Nephron (organoid): ENCODE data around the gene LRRC8B.
A peak's percentile ranks its signal among the peaks of the same experiment; 100 is the strongest.

Source experiments
- H3K27ac Mint-ChIP-seq, 3 experiments: 2 replicates each; pipeline ENCODE4 v1.8.0; 2020; ENCODE audit warnings: mixed read lengths in 3 of 3, mild to moderate bottlenecking in 2 of 3, moderate library complexity in 1 of 3
- H3K27me3 Mint-ChIP-seq: 2 replicates; pipeline ENCODE4 v1.8.0; 2021; ENCODE audit warnings: low read depth, mild to moderate bottlenecking, moderate library complexity, mixed read lengths
- H3K36me3 Mint-ChIP-seq: 2 replicates; pipeline ENCODE4 v1.8.0; 2020; ENCODE audit warnings: low read depth, mixed read lengths
- H3K4me1 Mint-ChIP-seq: 2 replicates; pipeline ENCODE4 v1.8.0; 2020; ENCODE audit warnings: mixed read lengths
- H3K4me3 Mint-ChIP-seq, 3 experiments: 2 replicates each; pipeline ENCODE4 v1.8.0; 2020; ENCODE audit warnings: mild to moderate bottlenecking in 3 of 3, mixed read lengths in 3 of 3, moderate library complexity in 2 of 3
- H3K9me3 Mint-ChIP-seq: 2 replicates; pipeline ENCODE4 v1.8.0; 2020; ENCODE audit warnings: mixed read lengths
- TF ChIP-seq, protein P1 (sequence below), 3 experiments: fragments of 200-600 bp; sonication (generic); IDR thresholded peaks; one replicate each; pipeline ENCODE4 v1.5.0; 2021; ENCODE audit warnings: antibody characterized with exemption in 3 of 3; ENCODE audit not compliant: unreplicated experiment in 3 of 3

Gene LRRC8B

GRCh38 chr1:89563957-89564604, 39.5 kb downstream of the LRRC8B start:
- Mint-ChIP-seq H3K9me3 (peaks cover 9% of the 10 kb centered on the region), H3K4me3 (no peak overlapping the region)
- TF ChIP-seq, protein P1, sequence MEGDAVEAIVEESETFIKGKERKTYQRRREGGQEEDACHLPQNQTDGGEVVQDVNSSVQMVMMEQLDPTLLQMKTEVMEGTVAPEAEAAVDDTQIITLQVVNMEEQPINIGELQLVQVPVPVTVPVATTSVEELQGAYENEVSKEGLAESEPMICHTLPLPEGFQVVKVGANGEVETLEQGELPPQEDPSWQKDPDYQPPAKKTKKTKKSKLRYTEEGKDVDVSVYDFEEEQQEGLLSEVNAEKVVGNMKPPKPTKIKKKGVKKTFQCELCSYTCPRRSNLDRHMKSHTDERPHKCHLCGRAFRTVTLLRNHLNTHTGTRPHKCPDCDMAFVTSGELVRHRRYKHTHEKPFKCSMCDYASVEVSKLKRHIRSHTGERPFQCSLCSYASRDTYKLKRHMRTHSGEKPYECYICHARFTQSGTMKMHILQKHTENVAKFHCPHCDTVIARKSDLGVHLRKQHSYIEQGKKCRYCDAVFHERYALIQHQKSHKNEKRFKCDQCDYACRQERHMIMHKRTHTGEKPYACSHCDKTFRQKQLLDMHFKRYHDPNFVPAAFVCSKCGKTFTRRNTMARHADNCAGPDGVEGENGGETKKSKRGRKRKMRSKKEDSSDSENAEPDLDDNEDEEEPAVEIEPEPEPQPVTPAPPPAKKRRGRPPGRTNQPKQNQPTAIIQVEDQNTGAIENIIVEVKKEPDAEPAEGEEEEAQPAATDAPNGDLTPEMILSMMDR (IDR thresholded peaks at IDR 0.05; ENCODE audit: unreplicated experiment in 3 of 3), result no peak

DNA sequence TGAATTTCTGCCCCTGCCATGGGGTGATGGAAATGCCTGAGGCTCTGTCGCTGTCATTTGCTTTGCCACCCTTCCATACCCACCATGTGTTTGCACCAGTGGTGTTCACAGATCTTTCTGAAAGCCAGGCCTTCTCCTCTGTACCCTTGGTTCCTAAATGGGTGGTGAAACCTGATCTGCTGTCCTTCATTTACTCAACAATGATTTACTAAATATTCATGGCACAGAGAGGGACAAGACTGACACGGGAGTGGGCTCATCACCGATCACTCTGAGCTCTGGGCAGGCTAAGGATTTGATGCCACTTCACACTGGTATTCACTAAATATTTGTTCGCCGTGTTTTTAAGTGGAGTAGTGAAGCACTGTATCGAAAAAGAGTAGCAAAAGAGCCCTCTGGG, 40.9 kb downstream of the LRRC8B start:
- Mint-ChIP-seq H3K4me3 (no peak overlapping the region), H3K27ac (no peak overlapping the region), H3K36me3 (peaks cover 19% of the 10 kb centered on the region), H3K4me1 (peaks cover 21% of the 10 kb centered on the region), H3K9me3 (peaks cover 5% of the 10 kb centered on the region), H3K27me3 (no peaks in the 10 kb centered on the region)
- TF ChIP-seq, protein P1 (IDR thresholded peaks at IDR 0.05; ENCODE audit: unreplicated experiment in 3 of 3), result no peak

More at GRCh38 chr1:89563957-89564604, 39.5 kb downstream of the LRRC8B start:
- no peaks in the 10 kb centered on the region for H3K27me3 Mint-ChIP-seq
- peaks cover 10% of the 10 kb centered on the region for H3K36me3 Mint-ChIP-seq
- peaks cover 21% of the 10 kb centered on the region for H3K4me1 Mint-ChIP-seq
- H3K27ac Mint-ChIP-seq, result peak overlapping the region in 2 of 3 experiments; percentile 29 to 81

- Mint-ChIP-seq H3K4me3 (no peak overlapping the region), H3K9me3 (peaks cover 10% of the 10 kb centered on the region), H3K27ac (peak overlapping the region; percentile 22 to 70 (median 42)), H3K4me1 (peaks cover 21% of the 10 kb centered on the region), H3K27me3 (no peaks in the 10 kb centered on the region), H3K36me3 (peaks cover 30% of the 10 kb centered on the region)
- TF ChIP-seq, protein P1 (IDR thresholded peaks at IDR 0.05; ENCODE audit: unreplicated experiment in 3 of 3), result no peak
These were observed 42.1 kb downstream of the LRRC8B start for GRCh38 chr1:89566761-89567174.

- H3K9me3 Mint-ChIP-seq, result peaks cover 5% of the 10 kb centered on the region
- H3K4me1 Mint-ChIP-seq, result peaks cover 21% of the 10 kb centered on the region
- no peak overlapping the region for H3K27ac Mint-ChIP-seq
- H3K4me3 Mint-ChIP-seq, result no peak overlapping the region
- H3K27me3 Mint-ChIP-seq, result no peaks in the 10 kb centered on the region
- peaks cover 32% of the 10 kb centered on the region for H3K36me3 Mint-ChIP-seq
- TF ChIP-seq, protein P1 (IDR thresholded peaks at IDR 0.05; ENCODE audit: unreplicated experiment in 3 of 3), result no peak
These were observed 43.2 kb downstream of the LRRC8B start for GRCh38 chr1:89567797-89568196.

- Mint-ChIP-seq H3K27me3 (no peaks in the 10 kb centered on the region), H3K27ac (no peak overlapping the region), H3K4me3 (no peak overlapping the region), H3K4me1 (no peaks in the 10 kb centered on the region), H3K9me3 (peaks cover 5% of the 10 kb centered on the region), H3K36me3 (peaks cover 41% of the 10 kb centered on the region)
- TF ChIP-seq, protein P1 (IDR thresholded peaks at IDR 0.05; ENCODE audit: unreplicated experiment in 3 of 3), result no peak
These were observed 48.8 kb downstream of the LRRC8B start for GRCh38 chr1:89573410-89573809.

GRCh38 chr1:89574621-89575020, 50.0 kb downstream of the LRRC8B start:
- no peaks in the 10 kb centered on the region for H3K27me3 Mint-ChIP-seq
- H3K9me3 Mint-ChIP-seq, result peaks cover 5% of the 10 kb centered on the region
- TF ChIP-seq, protein P1 (IDR thresholded peaks at IDR 0.05; ENCODE audit: unreplicated experiment in 3 of 3), result no peak
- H3K27ac Mint-ChIP-seq, result no peak overlapping the region
- H3K4me3 Mint-ChIP-seq, result no peak overlapping the region
- no peaks in the 10 kb centered on the region for H3K4me1 Mint-ChIP-seq
- H3K36me3 Mint-ChIP-seq, result peaks cover 36% of the 10 kb centered on the region
